IMR-90 (cell line): ENCODE data around the gene CPD. TPM values are rescaled to one million over a fixed set of nuclear protein-coding genes. Genes with fewer than 3 reads are reported as not detected.

Experiments
- ATAC-seq: fragments of 200-7000 bp; cut with Tn5 transposase; 2 replicates; pipeline ENCODE4 v1.9.1; 2020; ENCODE audit warnings: low read depth, mild to moderate bottlenecking, moderate library complexity
- BruUV-seq: library from RNA; stranded (reverse); fragments of 400-500 nt; replicated peaks from 2 replicates; lab custom pipeline; 2021; lab: Mats Ljungman, UMichigan
- CTCF ChIA-PET: fragments of 300-600 bp; formaldehyde crosslinking; extraction: SDS; loops from one replicate; lab custom pipeline; 2021; ENCODE audit warnings: antibody characterized with exemption; lab: Yijun Ruan, JAX
- POLR2A ChIA-PET: fragments of 300-600 bp; sonication (Branson Sonifier 250); formaldehyde crosslinking; loops from one replicate; lab custom pipeline; 2022; ENCODE audit warnings: antibody characterized with exemption; ENCODE audit not compliant: unreplicated experiment; lab: Charles Lee
- DNase-seq: peaks from one replicate; pipeline ENCODE4 v3.0.0; 2013
- H2AFZ ChIP-seq: replicated peaks from 2 replicates; pipeline ENCODE3; 2013; ENCODE audit warnings: low read length, mild to moderate bottlenecking; ENCODE audit not compliant: poor library complexity
- H2AK5ac ChIP-seq: 2 replicates; pipeline ENCODE4 v1.6.1; 2013; ENCODE audit warnings: low read depth, low read length, inconsistent platforms
- H2AK9ac ChIP-seq: replicated peaks from 2 replicates; pipeline ENCODE3; 2013; ENCODE audit warnings: mild to moderate bottlenecking, low read depth, low read length, moderate library complexity; ENCODE audit not compliant: poor library complexity
- H2BK120ac ChIP-seq: 2 replicates; pipeline ENCODE4 v1.6.1; 2013; ENCODE audit warnings: low read depth, low read length, inconsistent platforms
- H2BK15ac ChIP-seq: 3 replicates; pipeline ENCODE4 v1.6.1; 2013; ENCODE audit warnings: low read depth, low read length, inconsistent platforms
- H2BK20ac ChIP-seq: 2 replicates; pipeline ENCODE4 v1.6.1; 2013; ENCODE audit warnings: low read depth, mild to moderate bottlenecking, inconsistent platforms, low read length, moderate library complexity
- H2BK5ac ChIP-seq: 2 replicates; pipeline ENCODE4 v1.6.1; 2013; ENCODE audit warnings: mild to moderate bottlenecking, low read depth, low read length, inconsistent platforms; ENCODE audit not compliant: poor library complexity, severe bottlenecking
- H3K14ac ChIP-seq: replicated peaks from 2 replicates; pipeline ENCODE4 v1.6.1; 2013; ENCODE audit warnings: low read depth, low read length, inconsistent platforms
- H3K18ac ChIP-seq: 2 replicates; pipeline ENCODE4 v1.6.1; 2013; ENCODE audit warnings: low read depth, low read length, control low read depth
- H3K23ac ChIP-seq: 2 replicates; pipeline ENCODE4 v1.6.1; 2013; ENCODE audit warnings: low read depth, low read length, inconsistent platforms
- H3K27ac ChIP-seq: 2 replicates; pipeline ENCODE4 v1.5.1; 2013; ENCODE audit warnings: mild to moderate bottlenecking, control low read depth, low read length; ENCODE audit not compliant: insufficient read depth
- H3K27me3 ChIP-seq: 2 replicates; pipeline ENCODE4 v1.6.1; 2013; ENCODE audit warnings: low read length; ENCODE audit not compliant: control insufficient read depth, insufficient read depth
- H3K36me3 ChIP-seq: 2 replicates; pipeline ENCODE4 v1.6.1; 2013; ENCODE audit warnings: low read length, mixed read lengths; ENCODE audit not compliant: control insufficient read depth, insufficient read depth
- H3K4ac ChIP-seq: 2 replicates; pipeline ENCODE4 v1.6.1; 2013; ENCODE audit warnings: low read depth, low read length, inconsistent platforms
- H3K4me1 ChIP-seq: 2 replicates; pipeline ENCODE4 v1.6.1; 2013; ENCODE audit warnings: low read length, mixed read lengths; ENCODE audit not compliant: control insufficient read depth, insufficient read depth
- H3K4me2 ChIP-seq: 2 replicates; pipeline ENCODE4 v1.6.1; 2013; ENCODE audit warnings: low read depth, mild to moderate bottlenecking, control low read depth, low read length, moderate library complexity
- H3K4me3 ChIP-seq: 2 replicates; pipeline ENCODE4 v1.5.1; 2013; ENCODE audit warnings: low read depth, mild to moderate bottlenecking, control low read depth, low read length, moderate library complexity; ENCODE audit not compliant: insufficient read depth
- H3K56ac ChIP-seq: 2 replicates; pipeline ENCODE4 v1.6.1; 2013; ENCODE audit warnings: low read length, inconsistent platforms; ENCODE audit not compliant: insufficient read depth; ENCODE audit errors: extremely low read depth
- H3K79me1 ChIP-seq, 2 experiments: 2 replicates each; pipeline ENCODE4 v1.6.1; 2013; ENCODE audit warnings: low read length in 2 of 2, inconsistent platforms in 1 of 2, low read depth in 1 of 2
- H3K9ac ChIP-seq: 2 replicates; pipeline ENCODE4 v1.6.1; 2013; ENCODE audit warnings: low read depth, low read length, control low read depth
- H3K9me1 ChIP-seq: 2 replicates; pipeline ENCODE4 v1.6.1; 2013; ENCODE audit warnings: low read length, inconsistent platforms; ENCODE audit not compliant: insufficient read depth
- H3K9me3 ChIP-seq: 2 replicates; pipeline ENCODE4 v1.6.1; 2013; ENCODE audit warnings: low read length; ENCODE audit not compliant: control insufficient read depth, insufficient read depth
- H4K20me1 ChIP-seq: 2 replicates; pipeline ENCODE4 v1.6.1; 2013; ENCODE audit warnings: low read length, inconsistent platforms; ENCODE audit not compliant: insufficient read depth
- H4K5ac ChIP-seq: 2 replicates; pipeline ENCODE4 v1.6.1; 2013; ENCODE audit warnings: mild to moderate bottlenecking, low read depth, low read length, control low read depth
- H4K8ac ChIP-seq, 2 experiments: 2 replicates each; pipeline ENCODE4 v1.6.1; 2013; ENCODE audit warnings: low read depth in 2 of 2, low read length in 2 of 2, control low read depth in 1 of 2, inconsistent platforms in 1 of 2
- H4K91ac ChIP-seq: 2 replicates; pipeline ENCODE4 v1.6.1; 2013; ENCODE audit warnings: low read depth, low read length, inconsistent platforms; ENCODE audit not compliant: insufficient read depth
- MAZ ChIP-seq: IDR thresholded peaks from 2 replicates; pipeline ENCODE4 v1.6.1; 2012; ENCODE audit warnings: low read depth, mild to moderate bottlenecking, low read length, improper control_type of control experiment, moderate library complexity, borderline replicate concordance
- MXI1 ChIP-seq: IDR thresholded peaks from 2 replicates; pipeline ENCODE4 v1.6.1; 2012; ENCODE audit warnings: low read depth, mild to moderate bottlenecking, low read length, moderate library complexity, borderline replicate concordance
- RCOR1 ChIP-seq: IDR thresholded peaks from 2 replicates; pipeline ENCODE4 v1.6.1; 2012; ENCODE audit warnings: mild to moderate bottlenecking, low read length, improper control_type of control experiment; ENCODE audit not compliant: insufficient replicate concordance
- WGBS, 2 experiments: methylation state at CpG; one replicate each; pipeline versions ENCODE4 v1.1.5 to v1.1.7; 2013; ENCODE audit warnings: missing lambda C conversion rate in 2 of 2; ENCODE audit not compliant: insufficient read length in 1 of 2; ENCODE audit errors: extremely low coverage in 2 of 2; 5-methylcytosine and 5-hydroxymethylcytosine counted together
- dilution Hi-C: fragments of 300-500 bp; cut with HindIII; formaldehyde crosslinking; loops from one replicate; pipeline ENCODE4 v1.14.3; 2018; ENCODE audit warnings: low sequenced_read_pairs; ENCODE audit not compliant: unreplicated experiment
- in situ Hi-C: fragments of 300-500 bp; cut with MboI; formaldehyde crosslinking; loops from 3 replicates; pipeline ENCODE4 v1.14.3; 2019; ENCODE audit warnings: low sequenced_read_pairs, inconsistent platforms, mixed read lengths
- intact Hi-C: fragments of 100-400 bp; cut with micrococcal nuclease; formaldehyde crosslinking; loops from 2 replicates; pipeline ENCODE4 v1.10.0; 2022
- polyA plus RNA-seq, 3 experiments: library from polyadenylated mRNA; depleted of rRNA; stranded (reverse); fragments of >200 nt; gene quantifications; 2 replicates each; pipeline ENCODE4 v1.2.3, GENCODE V29; 2012; ENCODE audit warnings: low replicate concordance in 1 of 3
- total RNA-seq: library from RNA; depleted of rRNA; stranded (reverse); fragments of >200 nt; gene quantifications from 2 replicates; pipeline ENCODE4 v1.2.3, GENCODE V29; 2012

The CPD gene
- total and polyA plus RNA-seq, 2 of the 4 experiments (the other 2 are of a cell fraction), result 23.4 to 94.5 TPM

GRCh38 chr17:30396612-30397011 lies 17.9 kb downstream of the CPD start:
- WGBS, 2 experiments, result no CpG with 5 or more reads among the region's 4 CpGs
- Histone ChIP-seq H3K27me3 (no peaks in the 10 kb centered on the region), H2BK15ac (no peak overlapping the region), H2AK5ac (no peak overlapping the region), H3K4me3 (no peak overlapping the region), H3K9me3 (no peaks in the 10 kb centered on the region), H3K9ac (no peak overlapping the region), H3K18ac (no peak overlapping the region), H3K14ac (no peak overlapping the region), H2AFZ (no peak overlapping the region), H3K4ac (no peak overlapping the region), H3K27ac (no peak overlapping the region), H3K4me1 (peaks cover 1% of the 10 kb centered on the region; the same call in 1 of the 2 replicates), H3K79me1 (peaks cover 4 to 8% of the 10 kb centered on the region in 2 experiments; a peak in 3 of 4 replicates), H4K91ac (no peak overlapping the region), H2AK9ac (no peak overlapping the region), H2BK20ac (no peak overlapping the region), H3K9me1 (0 out of 2 replicates have a peak, but pooled peaks cover 2% of the 10 kb centered on the region), H3K4me2 (no peak overlapping the region), H2BK120ac (no peak overlapping the region), H4K20me1 (peaks cover 3% of the 10 kb centered on the region; the same call in 1 of the 2 replicates), H4K8ac (no peak overlapping the region), H3K56ac (no peak overlapping the region), H3K36me3 (no peaks in the 10 kb centered on the region), H4K5ac (no peak overlapping the region), H3K23ac (no peak overlapping the region), H2BK5ac (no peak overlapping the region)
- no TSS peak for BruUV-seq
- ATAC-seq (no peak), DNase-seq (no peak)
- POLR2A ChIA-PET, result no interaction called here
- TF ChIP-seq MXI1, result no peak
- no peak for TF ChIP-seq MAZ
- no peak for TF ChIP-seq RCOR1
- dilution Hi-C loops (no loop called here), in situ Hi-C loops (no loop called here), intact Hi-C loops (no loop called here)
- CTCF ChIA-PET, result no interaction called here
